Stimulated activated CD4-positive, alpha-beta T cell treated with anti-CD3 and anti-CD28 coated beads, Interleukin-1b, Interleukin-23, amount 100 ng/mL, for 4 hours (primary cell): Measurements from ENCODE around the gene DGUOK.
"Not testable (repeated sequence)": the region's sequence is repeated elsewhere in the genome, so short reads cannot be mapped to it uniquely, and the experiment has no call there.

ENCODE experiments used
- DNase-seq, 2 donors: peaks; one replicate each; pipeline ENCODE4 v3.0.0-alpha.2; 2020; ENCODE audit warnings: low read depth in 2 of 2

The DGUOK gene

DNA sequence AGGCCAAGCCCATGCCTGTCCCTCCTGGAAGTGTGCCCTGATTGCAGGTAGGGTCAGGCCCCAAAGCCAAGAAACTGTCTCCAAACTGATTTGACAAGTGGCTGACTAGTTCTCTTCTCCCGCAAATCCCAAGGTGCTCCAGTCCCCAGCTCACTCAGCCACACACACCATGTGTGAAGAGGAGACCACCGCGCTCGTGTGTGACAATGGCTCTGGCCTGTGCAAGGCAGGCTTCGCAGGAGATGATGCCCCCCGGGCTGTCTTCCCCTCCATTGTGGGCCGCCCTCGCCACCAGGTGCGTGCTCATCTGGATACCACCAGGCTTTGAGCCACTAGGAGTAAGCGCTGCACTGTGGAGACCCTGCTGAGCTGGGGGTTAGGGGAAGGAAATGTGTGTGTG is 25.5 kb upstream of the DGUOK start:
- no peak for DNase-seq

DNA sequence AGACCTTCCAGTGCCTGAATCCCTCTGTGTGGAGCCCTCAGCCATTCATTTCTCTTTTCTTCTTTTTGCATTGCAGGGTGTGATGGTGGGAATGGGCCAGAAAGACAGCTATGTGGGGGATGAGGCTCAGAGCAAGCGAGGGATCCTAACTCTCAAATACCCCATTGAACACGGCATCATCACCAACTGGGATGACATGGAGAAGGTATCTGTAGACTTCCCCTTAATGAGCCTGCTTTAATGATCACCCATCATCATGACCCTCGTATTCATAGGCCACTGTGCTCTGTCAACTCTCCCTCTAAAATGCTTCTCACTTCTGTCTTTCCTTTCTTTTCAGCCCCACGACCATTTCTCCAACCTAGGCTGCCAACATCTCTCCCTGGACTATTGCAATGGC is 24.4 kb upstream of the DGUOK start:
- DNase-seq: no peak

- no peak for DNase-seq
Measured at GRCh38 chr2:73903313-73903712, 23.4 kb upstream of the DGUOK start.

DNA sequence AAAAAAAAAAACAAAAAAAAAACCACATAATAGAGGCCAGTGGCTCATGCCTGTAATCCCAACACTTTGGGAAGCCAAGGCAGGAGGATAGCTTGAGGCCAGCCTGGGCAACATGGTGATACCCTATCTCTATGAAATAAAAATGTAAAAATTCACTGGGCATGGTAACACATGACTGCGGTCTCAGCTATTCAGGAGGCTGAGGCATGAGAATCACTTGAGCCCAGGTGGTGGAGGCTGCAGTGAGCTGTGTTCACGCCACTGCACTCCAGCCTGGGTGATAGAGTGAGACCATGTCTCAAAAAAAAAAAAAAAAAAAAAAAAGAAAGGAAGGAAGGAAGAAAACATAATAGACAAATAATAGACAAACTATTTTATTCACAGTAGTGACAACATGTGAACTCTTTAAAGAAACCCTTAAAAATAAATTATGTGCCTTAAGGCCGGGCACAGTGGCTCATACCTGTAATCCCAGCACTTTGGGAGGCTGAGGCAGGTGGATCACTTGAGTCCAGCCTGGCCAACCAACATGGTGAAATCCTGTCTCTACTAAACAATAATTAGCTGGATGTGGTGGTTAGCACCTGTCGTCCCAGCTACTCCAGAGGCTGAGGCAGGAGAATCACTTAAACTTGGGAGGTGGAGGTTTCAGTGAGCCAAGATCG is 22.6 kb upstream of the DGUOK start:
- not testable (repeated sequence) for DNase-seq

GRCh38 chr2:73904952-73905351 is 21.7 kb upstream of the DGUOK start:
- no peak for DNase-seq

DNA sequence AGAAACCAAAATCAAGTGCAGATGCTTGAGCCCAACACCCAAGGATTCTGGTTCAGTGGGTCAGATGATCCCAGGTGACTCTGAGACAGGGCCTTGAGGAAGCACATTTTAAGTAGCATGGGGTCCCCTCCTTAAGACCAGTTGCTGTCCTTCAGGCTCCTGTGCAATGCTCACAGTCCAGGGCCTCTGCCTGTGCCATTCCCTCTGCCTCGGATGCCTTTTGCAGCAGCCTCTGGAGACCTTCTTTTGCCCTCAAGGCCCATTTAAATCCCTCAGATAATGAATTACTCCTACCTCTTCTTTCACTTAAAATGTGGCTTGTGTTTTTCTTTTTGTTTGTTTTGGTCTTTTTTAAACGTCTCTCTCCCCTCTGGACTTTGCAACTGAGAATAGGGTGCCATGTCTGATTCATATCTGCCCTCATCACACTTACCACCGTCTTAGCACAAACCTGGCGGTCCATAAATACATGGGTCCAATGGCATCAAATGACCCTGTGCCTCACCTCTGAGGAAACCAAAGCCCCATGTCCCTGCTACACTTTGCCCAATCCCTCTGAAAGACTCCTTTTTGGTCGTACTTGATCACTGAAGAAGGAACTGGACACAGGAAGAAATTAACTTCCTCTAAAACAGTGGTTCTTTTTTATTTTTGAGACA is 19.7 kb upstream of the DGUOK start:
- no peak for DNase-seq

DNA sequence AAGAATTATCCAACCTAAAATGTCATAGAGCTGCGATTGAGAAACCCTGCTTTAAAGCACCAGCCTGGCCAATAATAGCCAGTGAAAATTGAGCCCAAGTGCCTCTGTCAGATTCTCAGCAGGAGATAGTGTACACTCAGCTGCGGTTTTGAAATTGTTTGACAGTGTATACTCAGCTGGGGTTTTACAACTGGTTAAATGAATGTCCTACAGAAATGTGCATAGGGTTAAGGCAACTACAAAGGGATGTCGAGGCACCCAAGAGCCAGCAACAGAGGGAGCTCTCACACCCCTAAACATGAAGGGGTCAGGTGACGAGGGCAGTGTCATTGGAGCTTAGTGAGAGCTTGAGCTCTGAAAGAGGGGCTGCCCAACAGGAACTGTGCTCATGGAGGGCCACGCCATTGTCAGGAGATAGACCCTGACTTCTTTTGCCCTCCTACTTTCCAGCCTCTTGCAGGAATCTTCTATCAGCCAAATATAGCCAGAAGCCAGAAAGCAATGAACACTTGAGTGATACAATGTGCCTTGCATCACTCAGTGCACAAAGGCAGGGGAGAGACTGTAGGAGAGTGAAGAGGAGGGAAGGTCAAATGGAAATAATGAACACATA is 18.7 kb upstream of the DGUOK start:
- DNase-seq: peak in 1 of 2 donors; percentile 49

- DNase-seq: no peak
Measured at GRCh38 chr2:73908689-73909652, 17.7 kb upstream of the DGUOK start.

GRCh38 chr2:73910873-73911547 is 15.7 kb upstream of the DGUOK start:
- no peak for DNase-seq

DNA sequence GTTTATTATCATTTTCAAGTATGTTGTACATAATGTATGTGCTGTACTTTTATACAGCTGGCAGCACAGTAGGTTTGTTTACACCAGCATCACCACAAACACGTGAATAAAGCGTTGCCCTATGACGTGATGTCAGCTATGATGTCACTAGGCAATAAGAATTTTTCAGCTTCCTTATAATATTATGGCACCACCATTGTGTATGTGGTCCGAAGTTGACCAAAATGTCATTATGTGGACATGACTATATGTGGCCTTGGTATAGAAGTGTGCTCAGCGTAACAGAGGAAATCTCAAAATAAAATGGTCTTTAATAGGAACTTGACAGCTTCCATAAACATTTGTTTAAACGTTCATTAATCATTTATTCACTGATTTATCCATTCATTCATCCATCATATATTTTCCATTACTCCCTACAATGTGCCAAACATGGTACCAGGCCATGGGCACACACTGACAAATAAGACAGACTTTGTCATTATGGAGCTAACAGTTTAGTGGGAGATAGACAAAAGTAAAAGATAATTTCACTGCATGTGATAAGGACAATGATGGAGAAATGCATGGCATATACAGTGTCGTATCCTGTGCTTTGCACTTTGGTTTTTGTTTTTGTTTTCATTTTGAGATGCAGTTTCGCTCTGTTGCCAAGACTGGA is 15.0 kb upstream of the DGUOK start:
- no peak for DNase-seq

GRCh38 chr2:73913414-73914054 is 13.1 kb upstream of the DGUOK start:
- DNase-seq: no peak

- no peak for DNase-seq
Measured at GRCh38 chr2:73914667-73915066, 12.0 kb upstream of the DGUOK start.

GRCh38 chr2:73915437-73915993 is 11.2 kb upstream of the DGUOK start:
- DNase-seq: no peak

DNA sequence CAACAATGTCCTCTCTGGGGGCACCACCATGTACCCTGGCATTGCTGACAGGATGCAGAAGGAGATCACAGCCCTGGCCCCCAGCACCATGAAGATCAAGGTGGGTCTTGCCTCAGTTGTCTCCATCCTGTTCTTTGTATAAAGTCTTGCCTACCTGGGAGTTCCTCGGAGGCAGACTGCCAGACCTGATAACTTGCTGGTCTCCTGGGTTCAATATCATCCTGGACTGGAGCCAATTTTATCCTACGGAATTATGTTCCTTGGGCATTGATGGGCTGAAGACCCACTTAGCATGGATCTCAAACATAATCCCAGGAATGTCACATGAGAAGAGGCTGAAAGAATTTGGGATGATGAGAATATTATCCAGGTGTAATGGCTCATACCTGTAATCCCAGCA is 10.0 kb upstream of the DGUOK start:
- no peak for DNase-seq

DNA sequence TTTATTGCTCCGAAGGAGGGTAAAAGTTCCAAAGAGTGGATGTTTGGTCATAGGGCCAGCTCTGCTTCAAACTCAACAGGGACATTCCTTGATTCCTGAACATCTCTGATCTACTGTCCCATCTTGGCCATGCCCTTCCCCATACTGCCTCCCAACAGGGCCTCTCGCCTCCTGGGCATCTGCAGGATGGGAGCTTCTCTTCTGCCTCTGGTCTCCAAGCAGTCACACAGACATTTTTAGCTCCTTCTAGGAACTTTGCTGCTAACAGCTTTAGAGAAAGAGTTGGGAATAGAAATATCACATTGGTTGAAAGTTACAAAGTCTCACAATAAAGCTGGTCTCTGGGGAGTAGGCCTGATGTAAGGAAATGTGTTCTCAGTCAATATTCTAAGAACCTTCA is 9.4 kb upstream of the DGUOK start:
- DNase-seq: no peak

GRCh38 chr2:73917696-73918207 is 8.9 kb upstream of the DGUOK start:
- no peak for DNase-seq

GRCh38 chr2:73918856-73919255 is 7.8 kb upstream of the DGUOK start:
- no peak for DNase-seq

GRCh38 chr2:73919596-73920228 is 7.0 kb upstream of the DGUOK start:
- no peak for DNase-seq
